HG02852 (cell line): ENCODE data around the gene ERC2.

ENCODE experiments used
- ATAC-seq: cut with Tn5 transposase; IDR thresholded peaks from one replicate; pipeline ENCODE4 v1.9.1; 2021; ENCODE audit warnings: mild to moderate bottlenecking, moderate library complexity; ENCODE audit not compliant: unreplicated experiment

Gene ERC2

GRCh38 chr3:55698831-55699230 is 769.4 kb downstream of the ERC2 start:
- no peak for ATAC-seq

GRCh38 chr3:55697177-55697865 is 770.9 kb downstream of the ERC2 start:
- ATAC-seq: no peak

GRCh38 chr3:55692957-55693558 is 775.2 kb downstream of the ERC2 start:
- no peak for ATAC-seq

GRCh38 chr3:55692295-55692956 is 775.8 kb downstream of the ERC2 start:
- ATAC-seq: no peak

- ATAC-seq: no peak
Observed at GRCh38 chr3:55691141-55691540, 777.1 kb downstream of the ERC2 start.

- ATAC-seq: peak; percentile 83
Observed at GRCh38 chr3:55690726-55691125, 777.5 kb downstream of the ERC2 start.

GRCh38 chr3:55690177-55690576 is 778.1 kb downstream of the ERC2 start:
- no peak for ATAC-seq

- ATAC-seq: no peak
Observed at GRCh38 chr3:55688154-55688553, 780.1 kb downstream of the ERC2 start.

- no peak for ATAC-seq
Observed at GRCh38 chr3:55687526-55687925, 780.7 kb downstream of the ERC2 start.

GRCh38 chr3:55686426-55687254 is 781.6 kb downstream of the ERC2 start:
- no peak for ATAC-seq

GRCh38 chr3:55683666-55684270 is 784.5 kb downstream of the ERC2 start:
- ATAC-seq: no peak

GRCh38 chr3:55682461-55682860 is 785.8 kb downstream of the ERC2 start:
- no peak for ATAC-seq

- no peak for ATAC-seq
Observed at GRCh38 chr3:55678546-55679216, 789.6 kb downstream of the ERC2 start.

GRCh38 chr3:55676643-55677042 is 791.6 kb downstream of the ERC2 start:
- no peak for ATAC-seq

- peak; percentile 98 for ATAC-seq
Observed at GRCh38 chr3:55675478-55675877, 792.8 kb downstream of the ERC2 start.

- ATAC-seq: no peak
Observed at GRCh38 chr3:55673764-55674163, 794.5 kb downstream of the ERC2 start.

- no peak for ATAC-seq
Observed at GRCh38 chr3:55669133-55669532, 799.1 kb downstream of the ERC2 start.

GRCh38 chr3:55668359-55668758 is 799.9 kb downstream of the ERC2 start:
- ATAC-seq: no peak

GRCh38 chr3:55664387-55664786 is 803.9 kb downstream of the ERC2 start:
- ATAC-seq: no peak

- no peak for ATAC-seq
Observed at GRCh38 chr3:55662683-55663082, 805.6 kb downstream of the ERC2 start.
